WTC11 (cell line): Measurements from ENCODE around the gene PSG4.
"Not testable (repeated sequence)": the region's sequence is repeated elsewhere in the genome, so short reads cannot be mapped to it uniquely, and the experiment has no call there.

Source experiments
- JUN ChIP-seq: sonication (generic); formaldehyde crosslinking; IDR thresholded peaks from 2 replicates; pipeline ENCODE4 v1.8.0; 2023; ENCODE audit warnings: mild to moderate bottlenecking, missing genetic modification reagents
- TP53 ChIP-seq: sonication (generic); formaldehyde crosslinking; IDR thresholded peaks from 2 replicates; pipeline ENCODE4 v1.8.1; 2023; ENCODE audit warnings: mild to moderate bottlenecking, missing genetic modification reagents
- USF1 ChIP-seq: sonication (generic); formaldehyde crosslinking; IDR thresholded peaks from 2 replicates; pipeline ENCODE4 v1.8.0; 2022; ENCODE audit warnings: mild to moderate bottlenecking, missing genetic modification reagents
- ZBTB21 ChIP-seq: sonication (generic); formaldehyde crosslinking; IDR thresholded peaks from 2 replicates; pipeline ENCODE4 v1.8.1; 2023; ENCODE audit warnings: mild to moderate bottlenecking, missing genetic modification reagents, borderline replicate concordance
- TF ChIP-seq, protein P1 (sequence below): fragments of 200-600 bp; IDR thresholded peaks from 2 replicates; pipeline ENCODE4 v1.8.0; 2022; ENCODE audit warnings: antibody characterized with exemption

- TF ChIP-seq JUN; ZBTB21; USF1 (CRISPR knock-in tag); TP53 (CRISPR knock-in tag): not testable (repeated sequence)
- TF ChIP-seq, protein P1, sequence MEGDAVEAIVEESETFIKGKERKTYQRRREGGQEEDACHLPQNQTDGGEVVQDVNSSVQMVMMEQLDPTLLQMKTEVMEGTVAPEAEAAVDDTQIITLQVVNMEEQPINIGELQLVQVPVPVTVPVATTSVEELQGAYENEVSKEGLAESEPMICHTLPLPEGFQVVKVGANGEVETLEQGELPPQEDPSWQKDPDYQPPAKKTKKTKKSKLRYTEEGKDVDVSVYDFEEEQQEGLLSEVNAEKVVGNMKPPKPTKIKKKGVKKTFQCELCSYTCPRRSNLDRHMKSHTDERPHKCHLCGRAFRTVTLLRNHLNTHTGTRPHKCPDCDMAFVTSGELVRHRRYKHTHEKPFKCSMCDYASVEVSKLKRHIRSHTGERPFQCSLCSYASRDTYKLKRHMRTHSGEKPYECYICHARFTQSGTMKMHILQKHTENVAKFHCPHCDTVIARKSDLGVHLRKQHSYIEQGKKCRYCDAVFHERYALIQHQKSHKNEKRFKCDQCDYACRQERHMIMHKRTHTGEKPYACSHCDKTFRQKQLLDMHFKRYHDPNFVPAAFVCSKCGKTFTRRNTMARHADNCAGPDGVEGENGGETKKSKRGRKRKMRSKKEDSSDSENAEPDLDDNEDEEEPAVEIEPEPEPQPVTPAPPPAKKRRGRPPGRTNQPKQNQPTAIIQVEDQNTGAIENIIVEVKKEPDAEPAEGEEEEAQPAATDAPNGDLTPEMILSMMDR, result not testable (repeated sequence)
Observed at GRCh38 chr19:43251428-43251827, 46.0 kb upstream of the PSG4 start.
